DOHH2 (cell line): ENCODE results near the gene KRTCAP2.

ENCODE experiments used
- EZH2phosphoT487 ChIP-seq: fragments of 200-600 bp; sonication (generic); IDR thresholded peaks from 2 replicates; pipeline ENCODE4 v1.6.1; 2017; ENCODE audit warnings: borderline replicate concordance, mild to moderate bottlenecking, antibody characterized with exemption, low read length, moderate library complexity, mixed read lengths
- TF ChIP-seq, protein P1 (sequence below): fragments of 200-600 bp; sonication (generic); IDR thresholded peaks from one replicate; pipeline ENCODE4 v1.5.1; 2014; ENCODE audit warnings: antibody characterized with exemption, mild to moderate bottlenecking, low read depth, low read length; ENCODE audit not compliant: poor library complexity, severe bottlenecking

DNA sequence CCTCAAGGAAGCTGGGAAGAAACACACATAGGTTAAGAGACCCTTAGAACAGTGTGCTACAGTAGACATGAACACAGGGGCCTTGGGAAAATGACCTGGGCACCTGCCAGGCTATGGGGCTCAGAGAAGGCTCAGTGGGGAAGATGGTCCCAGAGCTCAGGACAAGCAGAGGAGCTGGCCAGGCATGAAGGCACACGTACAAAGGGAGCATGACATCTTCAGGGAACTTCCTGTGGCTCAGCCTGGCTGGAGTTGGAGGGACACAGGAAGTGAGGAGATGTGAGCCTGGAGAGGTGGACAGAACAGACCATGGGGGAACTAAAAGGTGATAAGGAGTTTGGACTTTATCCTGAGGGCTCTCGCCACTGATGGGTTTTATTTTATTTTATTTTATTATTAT, 41.2 kb downstream of the KRTCAP2 start:
- TF ChIP-seq, protein P1, sequence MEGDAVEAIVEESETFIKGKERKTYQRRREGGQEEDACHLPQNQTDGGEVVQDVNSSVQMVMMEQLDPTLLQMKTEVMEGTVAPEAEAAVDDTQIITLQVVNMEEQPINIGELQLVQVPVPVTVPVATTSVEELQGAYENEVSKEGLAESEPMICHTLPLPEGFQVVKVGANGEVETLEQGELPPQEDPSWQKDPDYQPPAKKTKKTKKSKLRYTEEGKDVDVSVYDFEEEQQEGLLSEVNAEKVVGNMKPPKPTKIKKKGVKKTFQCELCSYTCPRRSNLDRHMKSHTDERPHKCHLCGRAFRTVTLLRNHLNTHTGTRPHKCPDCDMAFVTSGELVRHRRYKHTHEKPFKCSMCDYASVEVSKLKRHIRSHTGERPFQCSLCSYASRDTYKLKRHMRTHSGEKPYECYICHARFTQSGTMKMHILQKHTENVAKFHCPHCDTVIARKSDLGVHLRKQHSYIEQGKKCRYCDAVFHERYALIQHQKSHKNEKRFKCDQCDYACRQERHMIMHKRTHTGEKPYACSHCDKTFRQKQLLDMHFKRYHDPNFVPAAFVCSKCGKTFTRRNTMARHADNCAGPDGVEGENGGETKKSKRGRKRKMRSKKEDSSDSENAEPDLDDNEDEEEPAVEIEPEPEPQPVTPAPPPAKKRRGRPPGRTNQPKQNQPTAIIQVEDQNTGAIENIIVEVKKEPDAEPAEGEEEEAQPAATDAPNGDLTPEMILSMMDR: no peak
- no peak for TF ChIP-seq EZH2phosphoT487
